Measurements from ENCODE around the gene PLPP6.

Gene PLPP6

DNA sequence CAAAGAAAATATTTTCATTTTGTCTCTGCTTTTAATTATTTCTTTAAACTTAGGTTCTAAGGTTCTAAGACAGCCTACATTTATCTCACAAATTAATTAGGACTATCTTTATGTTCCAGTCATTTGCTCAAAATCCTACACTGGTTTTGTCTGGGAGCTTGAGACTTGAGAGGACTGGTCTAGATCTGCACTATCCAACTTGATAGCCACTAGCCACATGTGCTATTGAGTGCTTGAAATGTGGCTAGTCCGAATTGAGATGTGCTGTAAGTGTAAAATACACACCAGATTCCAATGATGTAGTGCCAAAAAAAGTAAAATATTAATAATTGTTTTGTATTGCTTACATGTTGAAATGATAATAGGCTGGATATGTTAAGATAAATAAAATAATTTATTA lies 24.5 kb downstream of the PLPP6 start:
- no peak for TF ChIP-seq CTCF (IDR thresholded peaks at IDR 0.05)

GRCh38 chr9:4689021-4689420 lies 26.9 kb downstream of the PLPP6 start:
- no peak for TF ChIP-seq CTCF (IDR thresholded peaks at IDR 0.05)

DNA sequence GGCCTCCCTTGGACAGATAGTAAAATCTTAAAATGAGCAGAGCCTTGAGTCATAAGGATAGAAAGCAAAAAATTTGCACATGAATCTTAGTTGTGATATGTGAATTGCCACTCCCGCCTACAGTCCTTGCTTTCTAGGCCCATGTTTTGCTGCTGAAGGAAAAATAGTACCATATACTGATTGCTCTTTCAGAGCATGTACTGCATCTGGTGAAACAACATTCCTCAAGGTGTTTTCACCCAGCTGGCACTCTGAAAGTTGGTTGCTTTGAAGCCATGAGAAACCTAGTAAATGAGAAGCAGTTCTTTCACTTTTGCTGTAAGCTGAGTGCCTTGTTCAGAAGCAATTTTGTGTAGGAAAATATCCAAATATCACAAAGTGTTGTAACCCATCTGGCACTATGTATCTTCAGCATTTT lies 27.6 kb downstream of the PLPP6 start:
- TF ChIP-seq CTCF (IDR thresholded peaks at IDR 0.05) = no peak

GRCh38 chr9:4690144-4690543 lies 28.1 kb downstream of the PLPP6 start:
- TF ChIP-seq CTCF (IDR thresholded peaks at IDR 0.05) = no peak

- no peak for TF ChIP-seq CTCF (IDR thresholded peaks at IDR 0.05)
Measured at GRCh38 chr9:4691795-4692194, 29.7 kb downstream of the PLPP6 start.

- TF ChIP-seq CTCF (IDR thresholded peaks at IDR 0.05) = no peak
Measured at GRCh38 chr9:4700091-4700490, 38.0 kb downstream of the PLPP6 start.

DNA sequence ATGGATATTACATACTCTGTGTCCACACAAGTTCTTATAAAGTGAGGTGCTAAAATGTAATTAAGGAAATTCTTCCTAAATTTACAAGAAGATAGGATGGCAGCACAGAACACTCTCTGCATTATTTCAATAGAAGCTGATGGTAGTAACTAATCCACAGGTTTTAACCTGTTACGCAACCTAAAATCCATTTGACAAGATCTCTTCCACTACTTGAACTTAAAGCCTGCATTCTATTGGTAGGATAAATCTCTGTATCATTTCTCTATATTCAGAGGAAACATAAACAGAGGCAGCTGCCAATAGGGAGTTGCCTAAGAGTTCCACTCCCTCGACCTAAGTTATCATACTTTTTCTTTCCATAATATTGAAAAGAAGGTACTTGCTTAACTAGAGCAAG lies 38.8 kb downstream of the PLPP6 start:
- TF ChIP-seq CTCF (IDR thresholded peaks at IDR 0.05) = no peak

DNA sequence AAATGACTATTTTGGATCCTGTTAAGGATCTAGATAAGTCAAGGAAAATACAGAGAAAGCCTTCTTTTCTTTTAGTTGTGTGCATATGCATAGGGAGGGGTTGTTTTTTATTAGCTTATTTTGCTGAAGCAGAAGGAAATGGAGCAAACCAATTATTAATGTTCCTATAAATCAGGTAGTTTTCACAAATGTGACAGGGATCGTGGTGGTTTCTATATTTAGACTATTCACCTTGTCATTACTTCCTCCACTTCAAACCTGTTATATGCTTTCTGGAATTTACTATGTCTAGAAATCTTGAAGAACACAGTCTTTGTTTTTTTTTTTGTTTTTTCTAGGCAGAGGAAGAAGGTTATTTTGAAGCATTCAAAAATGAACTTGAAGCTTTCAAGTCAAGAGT lies 39.4 kb downstream of the PLPP6 start:
- no peak for TF ChIP-seq CTCF (IDR thresholded peaks at IDR 0.05)

Data from LNCAP (cell line).